IMR-90 (cell line): ENCODE measurements around the gene ZNF248. TPM values are rescaled to one million over a fixed set of nuclear protein-coding genes. Genes with fewer than 3 reads are reported as not detected.

Experiments used
- ATAC-seq: fragments of 200-7000 bp; cut with Tn5 transposase; 2 replicates; pipeline ENCODE4 v1.9.1; 2020; ENCODE audit warnings: low read depth, mild to moderate bottlenecking, moderate library complexity
- BruUV-seq: library from RNA; stranded (reverse); fragments of 400-500 nt; replicated peaks from 2 replicates; lab custom pipeline; 2021; lab: Mats Ljungman, UMichigan
- CTCF ChIA-PET: fragments of 300-600 bp; formaldehyde crosslinking; extraction: SDS; loops from one replicate; lab custom pipeline; 2021; ENCODE audit warnings: antibody characterized with exemption; lab: Yijun Ruan, JAX
- POLR2A ChIA-PET: fragments of 300-600 bp; sonication (Branson Sonifier 250); formaldehyde crosslinking; loops from one replicate; lab custom pipeline; 2022; ENCODE audit warnings: antibody characterized with exemption; ENCODE audit not compliant: unreplicated experiment; lab: Charles Lee
- DNase-seq: peaks from one replicate; pipeline ENCODE4 v3.0.0; 2013
- H2AFZ ChIP-seq: replicated peaks from 2 replicates; pipeline ENCODE3; 2013; ENCODE audit warnings: low read length, mild to moderate bottlenecking; ENCODE audit not compliant: poor library complexity
- H2AK5ac ChIP-seq: 2 replicates; pipeline ENCODE4 v1.6.1; 2013; ENCODE audit warnings: low read depth, low read length, inconsistent platforms
- H2AK9ac ChIP-seq: replicated peaks from 2 replicates; pipeline ENCODE3; 2013; ENCODE audit warnings: mild to moderate bottlenecking, low read depth, low read length, moderate library complexity; ENCODE audit not compliant: poor library complexity
- H2BK120ac ChIP-seq: 2 replicates; pipeline ENCODE4 v1.6.1; 2013; ENCODE audit warnings: low read depth, low read length, inconsistent platforms
- H2BK15ac ChIP-seq: 3 replicates; pipeline ENCODE4 v1.6.1; 2013; ENCODE audit warnings: low read depth, low read length, inconsistent platforms
- H2BK20ac ChIP-seq: 2 replicates; pipeline ENCODE4 v1.6.1; 2013; ENCODE audit warnings: low read depth, mild to moderate bottlenecking, inconsistent platforms, low read length, moderate library complexity
- H2BK5ac ChIP-seq: 2 replicates; pipeline ENCODE4 v1.6.1; 2013; ENCODE audit warnings: mild to moderate bottlenecking, low read depth, low read length, inconsistent platforms; ENCODE audit not compliant: poor library complexity, severe bottlenecking
- H3K14ac ChIP-seq: replicated peaks from 2 replicates; pipeline ENCODE4 v1.6.1; 2013; ENCODE audit warnings: low read depth, low read length, inconsistent platforms
- H3K18ac ChIP-seq: 2 replicates; pipeline ENCODE4 v1.6.1; 2013; ENCODE audit warnings: low read depth, low read length, control low read depth
- H3K23ac ChIP-seq: 2 replicates; pipeline ENCODE4 v1.6.1; 2013; ENCODE audit warnings: low read depth, low read length, inconsistent platforms
- H3K27ac ChIP-seq: 2 replicates; pipeline ENCODE4 v1.5.1; 2013; ENCODE audit warnings: mild to moderate bottlenecking, control low read depth, low read length; ENCODE audit not compliant: insufficient read depth
- H3K27me3 ChIP-seq: 2 replicates; pipeline ENCODE4 v1.6.1; 2013; ENCODE audit warnings: low read length; ENCODE audit not compliant: control insufficient read depth, insufficient read depth
- H3K36me3 ChIP-seq: 2 replicates; pipeline ENCODE4 v1.6.1; 2013; ENCODE audit warnings: low read length, mixed read lengths; ENCODE audit not compliant: control insufficient read depth, insufficient read depth
- H3K4ac ChIP-seq: 2 replicates; pipeline ENCODE4 v1.6.1; 2013; ENCODE audit warnings: low read depth, low read length, inconsistent platforms
- H3K4me1 ChIP-seq: 2 replicates; pipeline ENCODE4 v1.6.1; 2013; ENCODE audit warnings: low read length, mixed read lengths; ENCODE audit not compliant: control insufficient read depth, insufficient read depth
- H3K4me2 ChIP-seq: 2 replicates; pipeline ENCODE4 v1.6.1; 2013; ENCODE audit warnings: low read depth, mild to moderate bottlenecking, control low read depth, low read length, moderate library complexity
- H3K4me3 ChIP-seq: 2 replicates; pipeline ENCODE4 v1.5.1; 2013; ENCODE audit warnings: low read depth, mild to moderate bottlenecking, control low read depth, low read length, moderate library complexity; ENCODE audit not compliant: insufficient read depth
- H3K56ac ChIP-seq: 2 replicates; pipeline ENCODE4 v1.6.1; 2013; ENCODE audit warnings: low read length, inconsistent platforms; ENCODE audit not compliant: insufficient read depth; ENCODE audit errors: extremely low read depth
- H3K79me1 ChIP-seq, 2 experiments: 2 replicates each; pipeline ENCODE4 v1.6.1; 2013; ENCODE audit warnings: low read length in 2 of 2, inconsistent platforms in 1 of 2, low read depth in 1 of 2
- H3K9ac ChIP-seq: 2 replicates; pipeline ENCODE4 v1.6.1; 2013; ENCODE audit warnings: low read depth, low read length, control low read depth
- H3K9me1 ChIP-seq: 2 replicates; pipeline ENCODE4 v1.6.1; 2013; ENCODE audit warnings: low read length, inconsistent platforms; ENCODE audit not compliant: insufficient read depth
- H3K9me3 ChIP-seq: 2 replicates; pipeline ENCODE4 v1.6.1; 2013; ENCODE audit warnings: low read length; ENCODE audit not compliant: control insufficient read depth, insufficient read depth
- H4K20me1 ChIP-seq: 2 replicates; pipeline ENCODE4 v1.6.1; 2013; ENCODE audit warnings: low read length, inconsistent platforms; ENCODE audit not compliant: insufficient read depth
- H4K5ac ChIP-seq: 2 replicates; pipeline ENCODE4 v1.6.1; 2013; ENCODE audit warnings: mild to moderate bottlenecking, low read depth, low read length, control low read depth
- H4K8ac ChIP-seq, 2 experiments: 2 replicates each; pipeline ENCODE4 v1.6.1; 2013; ENCODE audit warnings: low read depth in 2 of 2, low read length in 2 of 2, control low read depth in 1 of 2, inconsistent platforms in 1 of 2
- H4K91ac ChIP-seq: 2 replicates; pipeline ENCODE4 v1.6.1; 2013; ENCODE audit warnings: low read depth, low read length, inconsistent platforms; ENCODE audit not compliant: insufficient read depth
- CEBPB ChIP-seq: IDR thresholded peaks from 2 replicates; pipeline ENCODE4 v1.6.1; 2012; ENCODE audit warnings: low read depth, low read length, improper control_type of control experiment
- CHD1 ChIP-seq: IDR thresholded peaks from 2 replicates; pipeline ENCODE4 v1.6.1; 2012; ENCODE audit warnings: low read depth, low read length, improper control_type of control experiment
- CTCF ChIP-seq: conservative IDR thresholded peaks from 2 replicates; pipeline ENCODE4 v1.5.1; 2012; ENCODE audit warnings: mild to moderate bottlenecking, low read depth, low read length, improper control_type of control experiment
- FOS ChIP-seq: fragments of 150-350 bp; IDR thresholded peaks from 2 replicates; pipeline ENCODE4 v1.6.1; 2016; ENCODE audit warnings: low read depth, low read length
- MAFK ChIP-seq: IDR thresholded peaks from 2 replicates; pipeline ENCODE4 v1.6.1; 2012; ENCODE audit warnings: low read depth, low read length, improper control_type of control experiment
- MAZ ChIP-seq: IDR thresholded peaks from 2 replicates; pipeline ENCODE4 v1.6.1; 2012; ENCODE audit warnings: low read depth, mild to moderate bottlenecking, low read length, improper control_type of control experiment, moderate library complexity, borderline replicate concordance
- MXI1 ChIP-seq: IDR thresholded peaks from 2 replicates; pipeline ENCODE4 v1.6.1; 2012; ENCODE audit warnings: low read depth, mild to moderate bottlenecking, low read length, moderate library complexity, borderline replicate concordance
- NFE2L2 ChIP-seq: fragments of 150-350 bp; IDR thresholded peaks from 2 replicates; pipeline ENCODE4 v1.6.1; 2016; ENCODE audit warnings: low read depth, mild to moderate bottlenecking, low read length
- POLR2A ChIP-seq: IDR thresholded peaks from 2 replicates; pipeline ENCODE4 v1.6.1; 2012; ENCODE audit warnings: mild to moderate bottlenecking, low read depth, low read length
- RAD21 ChIP-seq: IDR thresholded peaks from 2 replicates; pipeline ENCODE4 v1.6.1; 2012; ENCODE audit warnings: low read length, improper control_type of control experiment
- RCOR1 ChIP-seq: IDR thresholded peaks from 2 replicates; pipeline ENCODE4 v1.6.1; 2012; ENCODE audit warnings: mild to moderate bottlenecking, low read length, improper control_type of control experiment; ENCODE audit not compliant: insufficient replicate concordance
- RFX5 ChIP-seq: IDR thresholded peaks from 2 replicates; pipeline ENCODE4 v1.8.0; 2012; ENCODE audit warnings: low read depth, mild to moderate bottlenecking, low read length, moderate library complexity
- SMC3 ChIP-seq: fragments of 150-350 bp; IDR thresholded peaks from 2 replicates; pipeline ENCODE4 v1.6.1; 2016; ENCODE audit warnings: low read depth, mild to moderate bottlenecking, antibody characterized with exemption, low read length, moderate library complexity
- WGBS, 2 experiments: methylation state at CpG; one replicate each; pipeline versions ENCODE4 v1.1.5 to v1.1.7; 2013; ENCODE audit warnings: missing lambda C conversion rate in 2 of 2; ENCODE audit not compliant: insufficient read length in 1 of 2; ENCODE audit errors: extremely low coverage in 2 of 2; 5-methylcytosine and 5-hydroxymethylcytosine counted together
- dilution Hi-C: fragments of 300-500 bp; cut with HindIII; formaldehyde crosslinking; loops from one replicate; pipeline ENCODE4 v1.14.3; 2018; ENCODE audit warnings: low sequenced_read_pairs; ENCODE audit not compliant: unreplicated experiment
- in situ Hi-C: fragments of 300-500 bp; cut with MboI; formaldehyde crosslinking; loops from 3 replicates; pipeline ENCODE4 v1.14.3; 2019; ENCODE audit warnings: low sequenced_read_pairs, inconsistent platforms, mixed read lengths
- intact Hi-C: fragments of 100-400 bp; cut with micrococcal nuclease; formaldehyde crosslinking; loops from 2 replicates; pipeline ENCODE4 v1.10.0; 2022
- polyA plus RNA-seq, 3 experiments: library from polyadenylated mRNA; depleted of rRNA; stranded (reverse); fragments of >200 nt; gene quantifications; 2 replicates each; pipeline ENCODE4 v1.2.3, GENCODE V29; 2012; ENCODE audit warnings: low replicate concordance in 1 of 3
- total RNA-seq: library from RNA; depleted of rRNA; stranded (reverse); fragments of >200 nt; gene quantifications from 2 replicates; pipeline ENCODE4 v1.2.3, GENCODE V29; 2012
- TF ChIP-seq, protein P1 (sequence below): fragments of 150-350 bp; IDR thresholded peaks from 2 replicates; pipeline ENCODE4 v1.6.1; 2017; ENCODE audit warnings: mild to moderate bottlenecking, antibody characterized with exemption, low read length, low read depth
- TF ChIP-seq, protein P2 (sequence below): fragments of 150-350 bp; IDR thresholded peaks from 2 replicates; pipeline ENCODE4 v1.6.1; 2016; ENCODE audit warnings: low read depth, mild to moderate bottlenecking, low read length, moderate library complexity, borderline replicate concordance

Gene ZNF248
- total and polyA plus RNA-seq, 2 of the 4 experiments (the other 2 are of a cell fraction), result 5.1 to 5.7 TPM

DNA sequence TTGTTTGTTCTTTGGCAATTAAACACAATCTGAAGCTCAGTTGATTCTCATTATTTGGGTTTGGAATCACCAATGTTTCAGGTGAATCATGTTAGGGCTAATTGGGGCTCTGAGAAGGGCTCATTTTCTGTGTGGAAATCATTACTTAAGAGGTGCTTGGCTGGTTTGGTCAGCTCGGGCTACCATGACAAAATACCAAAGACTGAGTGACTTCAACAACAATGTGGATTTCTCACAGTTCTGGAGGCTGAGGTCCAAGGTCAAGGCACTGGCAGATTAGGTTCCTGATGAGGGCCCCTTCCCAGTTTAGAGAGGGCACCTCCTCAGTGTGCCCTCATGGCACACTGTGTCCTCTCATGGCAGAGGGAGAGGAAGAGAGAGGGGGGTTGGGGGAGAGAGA lies 121.3 kb downstream of the ZNF248 start:
- dilution Hi-C loops, result no loop called here
- no peak overlapping the region for H4K8ac ChIP-seq
- no peak overlapping the region for H4K5ac ChIP-seq
- H3K9ac ChIP-seq, result no peak overlapping the region
- ChIA-PET POLR2A (no interaction called here), CTCF (interaction anchor here (0.7 kb wide), 1 partner anchor 125 kb away, joined by 5 read pairs; no protein-coding TSS in a partner anchor)
- no peak overlapping the region for H2AK9ac ChIP-seq
- no peak for DNase-seq
- H3K4me2 ChIP-seq, result no peak overlapping the region
- no peak overlapping the region for H2AK5ac ChIP-seq
- H3K18ac ChIP-seq, result no peak overlapping the region
- no TSS peak for BruUV-seq
- no peak overlapping the region for H3K27ac ChIP-seq
- no peak overlapping the region for H2BK20ac ChIP-seq
- no peak overlapping the region for H2AFZ ChIP-seq
- TF ChIP-seq NFE2L2, result no peak
- no peak for TF ChIP-seq CTCF
- no peak for TF ChIP-seq RAD21
- no peak for TF ChIP-seq RCOR1
- TF ChIP-seq CEBPB, result no peak
- TF ChIP-seq FOS, result no peak
- no peak for TF ChIP-seq CHD1
- TF ChIP-seq, protein P1, sequence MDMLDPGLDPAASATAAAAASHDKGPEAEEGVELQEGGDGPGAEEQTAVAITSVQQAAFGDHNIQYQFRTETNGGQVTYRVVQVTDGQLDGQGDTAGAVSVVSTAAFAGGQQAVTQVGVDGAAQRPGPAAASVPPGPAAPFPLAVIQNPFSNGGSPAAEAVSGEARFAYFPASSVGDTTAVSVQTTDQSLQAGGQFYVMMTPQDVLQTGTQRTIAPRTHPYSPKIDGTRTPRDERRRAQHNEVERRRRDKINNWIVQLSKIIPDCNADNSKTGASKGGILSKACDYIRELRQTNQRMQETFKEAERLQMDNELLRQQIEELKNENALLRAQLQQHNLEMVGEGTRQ, result no peak
- TF ChIP-seq, protein P2, sequence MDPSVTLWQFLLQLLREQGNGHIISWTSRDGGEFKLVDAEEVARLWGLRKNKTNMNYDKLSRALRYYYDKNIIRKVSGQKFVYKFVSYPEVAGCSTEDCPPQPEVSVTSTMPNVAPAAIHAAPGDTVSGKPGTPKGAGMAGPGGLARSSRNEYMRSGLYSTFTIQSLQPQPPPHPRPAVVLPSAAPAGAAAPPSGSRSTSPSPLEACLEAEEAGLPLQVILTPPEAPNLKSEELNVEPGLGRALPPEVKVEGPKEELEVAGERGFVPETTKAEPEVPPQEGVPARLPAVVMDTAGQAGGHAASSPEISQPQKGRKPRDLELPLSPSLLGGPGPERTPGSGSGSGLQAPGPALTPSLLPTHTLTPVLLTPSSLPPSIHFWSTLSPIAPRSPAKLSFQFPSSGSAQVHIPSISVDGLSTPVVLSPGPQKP, result no peak
- no peak for TF ChIP-seq RFX5
- no peak for TF ChIP-seq MAZ
- no peak for TF ChIP-seq SMC3
- TF ChIP-seq MAFK, result no peak
- no peak for TF ChIP-seq POLR2A
- TF ChIP-seq MXI1, result no peak
- H3K4me3 ChIP-seq, result no peak overlapping the region
- intact Hi-C loops, result no loop called here
- ATAC-seq, result no peak
- H3K79me1 ChIP-seq, result no peaks in the 10 kb centered on the region
- no peak overlapping the region for H3K56ac ChIP-seq
- in situ Hi-C loops, result no loop called here
- H3K4ac ChIP-seq, result no peak overlapping the region
- 20% methylated on average over 1 of the region's 1 CpG; no CpG with 5 or more reads in 1 of the 2 experiments for WGBS, 2 experiments
- no peak overlapping the region for H2BK5ac ChIP-seq
- H4K91ac ChIP-seq, result no peak overlapping the region
- H3K4me1 ChIP-seq, result no peaks in the 10 kb centered on the region
- H3K14ac ChIP-seq, result no peak overlapping the region
- no peaks in the 10 kb centered on the region for H3K9me1 ChIP-seq
- no peaks in the 10 kb centered on the region for H3K36me3 ChIP-seq
- H2BK15ac ChIP-seq, result no peak overlapping the region
- no peak overlapping the region for H3K23ac ChIP-seq
- H4K20me1 ChIP-seq, result no peaks in the 10 kb centered on the region
- H2BK120ac ChIP-seq, result no peak overlapping the region
- peaks cover 15% of the 10 kb centered on the region; the same call in 1 of the 2 replicates for H3K9me3 ChIP-seq
- no peaks in the 10 kb centered on the region for H3K27me3 ChIP-seq
